ENCODE measurements around the gene DMBT1. TPM values are rescaled to one million over a fixed set of nuclear protein-coding genes. Genes with fewer than 3 reads are reported as not detected.

DMBT1 gene
- total RNA-seq (not detected), polyA plus RNA-seq (under 1 TPM in 1 of 2 donors, not detected in 1; 0.03 TPM)

- Histone ChIP-seq H3K4me1 (ENCODE audit: control insufficient read depth in 4 of 4, insufficient read depth in 4 of 4, low read length in 3 of 4) (no peaks in the 10 kb centered on the region), H3K9ac (ENCODE audit: low read depth in 1 of 2, low read length in 2 of 2) (no peak within 1 kb of the TSS), H3K9me3 (ENCODE audit: control insufficient read depth in 4 of 4, low read length in 3 of 4) (no peaks in the 10 kb centered on the region), H3K27me3 (ENCODE audit: control insufficient read depth in 4 of 4, insufficient read depth in 4 of 4, low read length in 3 of 4) (peaks cover 0 to 3% (median 1%) of the 10 kb centered on the region in 4 donors), H3K36me3 (ENCODE audit: control insufficient read depth in 4 of 4, insufficient read depth in 3 of 4, low read depth in 1 of 4, low read length in 3 of 4) (no peaks in the 10 kb centered on the region), H3K4me3 (ENCODE audit: low read depth in 1 of 3, low read length in 3 of 3) (no peak within 1 kb of the TSS), H3K27ac (ENCODE audit: low read depth in 1 of 2, low read length in 2 of 2) (no peak within 1 kb of the TSS)
- 43% methylated on average over 4 of the region's 4 CpGs for WGBS
- TF ChIP-seq NR2F2 (IDR thresholded peaks at IDR 0.05), result no peak
- no peak for TF ChIP-seq CTCF (IDR thresholded peaks at IDR 0.05; ENCODE audit: low read depth, low read length, missing input control)
- TF ChIP-seq JUND (IDR thresholded peaks at IDR 0.05), result no peak
- no peak for TF ChIP-seq REST (IDR thresholded peaks at IDR 0.05)
- no peak for TF ChIP-seq YY1 (IDR thresholded peaks at IDR 0.05)
- no peak for TF ChIP-seq FOXA2 (IDR thresholded peaks at IDR 0.05)
- no peak for TF ChIP-seq FOXA1 (IDR thresholded peaks at IDR 0.05)
- no peak for TF ChIP-seq EGR1 (IDR thresholded peaks at IDR 0.05; ENCODE audit: low read depth in 2 of 2)
- TF ChIP-seq GABPA (IDR thresholded peaks at IDR 0.05 in 1 of 2, conservative IDR thresholded peaks at IDR 0.05 in 1 of 2), result no peak
- TF ChIP-seq ATF3 (IDR thresholded peaks at IDR 0.05), result no peak
- no peak for TF ChIP-seq MAX (IDR thresholded peaks at IDR 0.05)
- TF ChIP-seq SP1 (IDR thresholded peaks at IDR 0.05), result no peak
- TF ChIP-seq RAD21 (IDR thresholded peaks at IDR 0.05), result no peak
- no peak for TF ChIP-seq RXRA (IDR thresholded peaks at IDR 0.05)
- TF ChIP-seq TAF1 (conservative IDR thresholded peaks at IDR 0.05), result no peak
- no peak for TF ChIP-seq HNF4A (conservative IDR thresholded peaks at IDR 0.05)
- no peak for TF ChIP-seq HNF4G (IDR thresholded peaks at IDR 0.05)
- TF ChIP-seq ZBTB33 (IDR thresholded peaks at IDR 0.05), result no peak
- no peak for DNase-seq (ENCODE audit: low spot score)
Measured at GRCh38 chr10:122560279-122560804, at the start of gene DMBT1. DMBT1 (plus strand) TSS chr10:122560754; CDS start chr10:122560771, 17 bp downstream.

Measured in liver (tissue), 9 donors.